IPS-18a (cell line): ENCODE measurements around the gene FRRS1L.

ENCODE experiments used
- H3K27ac ChIP-seq: one replicate; pipeline ENCODE4 v1.5.1; 2013; ENCODE audit warnings: low read length
- H3K27me3 ChIP-seq: one replicate; pipeline ENCODE4 v1.6.1; 2013; ENCODE audit warnings: mild to moderate bottlenecking, low read length; ENCODE audit not compliant: control insufficient read depth, insufficient read depth
- H3K36me3 ChIP-seq: one replicate; pipeline ENCODE4 v1.6.1; 2013; ENCODE audit warnings: low read depth, low read length; ENCODE audit not compliant: control insufficient read depth
- H3K4me1 ChIP-seq: one replicate; pipeline ENCODE4 v1.6.1; 2013; ENCODE audit warnings: low read depth, low read length; ENCODE audit not compliant: control insufficient read depth
- H3K4me3 ChIP-seq: one replicate; pipeline ENCODE4 v1.5.1; 2013; ENCODE audit warnings: low read length
- H3K9ac ChIP-seq: one replicate; pipeline ENCODE4 v1.6.1; 2013; ENCODE audit warnings: mild to moderate bottlenecking, low read length, moderate library complexity
- H3K9me3 ChIP-seq: one replicate; pipeline ENCODE4 v1.6.1; 2013; ENCODE audit warnings: low read depth, low read length; ENCODE audit not compliant: control insufficient read depth

FRRS1L gene

GRCh38 chr9:109171926-109172325 is 4.9 kb upstream of the FRRS1L start:
- H3K27me3 ChIP-seq, result peaks cover 13% of the 10 kb centered on the region
- no peaks in the 10 kb centered on the region for H3K4me1 ChIP-seq
- no peaks in the 10 kb centered on the region for H3K36me3 ChIP-seq
- H3K27ac ChIP-seq, result no peak overlapping the region
- no peak overlapping the region for H3K4me3 ChIP-seq
- H3K9ac ChIP-seq, result no peak overlapping the region
- H3K9me3 ChIP-seq, result no peaks in the 10 kb centered on the region

GRCh38 chr9:109168170-109168569 is 1.1 kb upstream of the FRRS1L start:
- no peaks in the 10 kb centered on the region for H3K9me3 ChIP-seq
- H3K9ac ChIP-seq, result no peak overlapping the region
- H3K4me1 ChIP-seq, result peaks cover 6% of the 10 kb centered on the region
- no peak overlapping the region for H3K4me3 ChIP-seq
- no peak overlapping the region for H3K27ac ChIP-seq
- no peaks in the 10 kb centered on the region for H3K36me3 ChIP-seq
- peaks cover 35% of the 10 kb centered on the region for H3K27me3 ChIP-seq

GRCh38 chr9:109167716-109168115 is 667 bp upstream of the FRRS1L start:
- H3K4me3 ChIP-seq, result peak overlapping the region; percentile 54
- no peaks in the 10 kb centered on the region for H3K9me3 ChIP-seq
- H3K27ac ChIP-seq, result no peak overlapping the region
- no peaks in the 10 kb centered on the region for H3K36me3 ChIP-seq
- H3K27me3 ChIP-seq, result peaks cover 35% of the 10 kb centered on the region
- H3K9ac ChIP-seq, result no peak overlapping the region
- peaks cover 6% of the 10 kb centered on the region for H3K4me1 ChIP-seq

- Histone ChIP-seq H3K27ac (no peak overlapping the region), H3K36me3 (no peaks in the 10 kb centered on the region), H3K9ac (no peak overlapping the region), H3K4me1 (peaks cover 6% of the 10 kb centered on the region), H3K27me3 (peaks cover 35% of the 10 kb centered on the region), H3K4me3 (peak overlapping the region; percentile 47), H3K9me3 (no peaks in the 10 kb centered on the region)
These were observed 778 bp downstream of the FRRS1L start for GRCh38 chr9:109166171-109166770.

GRCh38 chr9:109164042-109164441 is 3.0 kb downstream of the FRRS1L start:
- Histone ChIP-seq H3K27me3 (peaks cover 35% of the 10 kb centered on the region), H3K4me3 (no peak overlapping the region), H3K36me3 (no peaks in the 10 kb centered on the region), H3K27ac (no peak overlapping the region), H3K9me3 (no peaks in the 10 kb centered on the region), H3K9ac (no peak overlapping the region), H3K4me1 (peaks cover 6% of the 10 kb centered on the region)

- Histone ChIP-seq H3K27me3 (peaks cover 33% of the 10 kb centered on the region), H3K27ac (no peak overlapping the region), H3K9me3 (no peaks in the 10 kb centered on the region), H3K36me3 (no peaks in the 10 kb centered on the region), H3K4me1 (peaks cover 6% of the 10 kb centered on the region), H3K4me3 (no peak overlapping the region), H3K9ac (no peak overlapping the region)
These were observed 3.9 kb downstream of the FRRS1L start for GRCh38 chr9:109163194-109163593.

- H3K27ac ChIP-seq, result no peak overlapping the region
- no peaks in the 10 kb centered on the region for H3K36me3 ChIP-seq
- no peak overlapping the region for H3K9ac ChIP-seq
- peaks cover 28% of the 10 kb centered on the region for H3K27me3 ChIP-seq
- no peak overlapping the region for H3K4me3 ChIP-seq
- peaks cover 6% of the 10 kb centered on the region for H3K4me1 ChIP-seq
- no peaks in the 10 kb centered on the region for H3K9me3 ChIP-seq
These were observed 4.4 kb downstream of the FRRS1L start for GRCh38 chr9:109162677-109163076.

- no peaks in the 10 kb centered on the region for H3K36me3 ChIP-seq
These were observed 5.6 kb downstream of the FRRS1L start for GRCh38 chr9:109161471-109161870.

GRCh38 chr9:109159583-109159982 is 7.5 kb downstream of the FRRS1L start:
- H3K27me3 ChIP-seq, result peaks cover 2% of the 10 kb centered on the region
- H3K9me3 ChIP-seq, result no peaks in the 10 kb centered on the region
- H3K9ac ChIP-seq, result no peak overlapping the region
- H3K4me1 ChIP-seq, result no peaks in the 10 kb centered on the region
- H3K27ac ChIP-seq, result no peak overlapping the region
- H3K36me3 ChIP-seq, result no peaks in the 10 kb centered on the region
- H3K4me3 ChIP-seq, result no peak overlapping the region

More at GRCh38 chr9:109161471-109161870, 5.6 kb downstream of the FRRS1L start:
- Histone ChIP-seq H3K27me3 (peaks cover 21% of the 10 kb centered on the region), H3K27ac (no peak overlapping the region), H3K9ac (no peak overlapping the region), H3K4me1 (peaks cover 6% of the 10 kb centered on the region), H3K4me3 (no peak overlapping the region), H3K9me3 (no peaks in the 10 kb centered on the region)

- H3K4me3 ChIP-seq, result no peak overlapping the region
- no peaks in the 10 kb centered on the region for H3K36me3 ChIP-seq
- no peaks in the 10 kb centered on the region for H3K9me3 ChIP-seq
These were observed 8.4 kb downstream of the FRRS1L start for GRCh38 chr9:109158651-109159050.

GRCh38 chr9:109156708-109157107 is 10.3 kb downstream of the FRRS1L start:
- Histone ChIP-seq H3K9me3 (peaks cover 7% of the 10 kb centered on the region), H3K27ac (no peak overlapping the region), H3K36me3 (no peaks in the 10 kb centered on the region), H3K27me3 (no peaks in the 10 kb centered on the region), H3K9ac (no peak overlapping the region), H3K4me1 (no peaks in the 10 kb centered on the region), H3K4me3 (no peak overlapping the region)

More at GRCh38 chr9:109158651-109159050, 8.4 kb downstream of the FRRS1L start:
- H3K4me1 ChIP-seq, result no peaks in the 10 kb centered on the region
- H3K27me3 ChIP-seq, result no peaks in the 10 kb centered on the region
- H3K9ac ChIP-seq, result no peak overlapping the region
- H3K27ac ChIP-seq, result no peak overlapping the region

- H3K36me3 ChIP-seq, result no peaks in the 10 kb centered on the region
- H3K9me3 ChIP-seq, result peaks cover 7% of the 10 kb centered on the region
- no peak overlapping the region for H3K4me3 ChIP-seq
- H3K27ac ChIP-seq, result no peak overlapping the region
- no peaks in the 10 kb centered on the region for H3K4me1 ChIP-seq
- H3K27me3 ChIP-seq, result no peaks in the 10 kb centered on the region
- H3K9ac ChIP-seq, result no peak overlapping the region
These were observed 16.0 kb downstream of the FRRS1L start for GRCh38 chr9:109150925-109151545.
